GM18517 (cell line): ENCODE data around the gene IL31RA.
"Not testable (repeated sequence)": the region's sequence is repeated elsewhere in the genome, so short reads cannot be mapped to it uniquely, and the experiment has no call there.

Source experiments
- ATAC-seq: cut with Tn5 transposase; IDR thresholded peaks from one replicate; pipeline ENCODE4 v1.9.1; 2021; ENCODE audit warnings: mild to moderate bottlenecking, moderate library complexity; ENCODE audit not compliant: unreplicated experiment

The IL31RA gene

DNA sequence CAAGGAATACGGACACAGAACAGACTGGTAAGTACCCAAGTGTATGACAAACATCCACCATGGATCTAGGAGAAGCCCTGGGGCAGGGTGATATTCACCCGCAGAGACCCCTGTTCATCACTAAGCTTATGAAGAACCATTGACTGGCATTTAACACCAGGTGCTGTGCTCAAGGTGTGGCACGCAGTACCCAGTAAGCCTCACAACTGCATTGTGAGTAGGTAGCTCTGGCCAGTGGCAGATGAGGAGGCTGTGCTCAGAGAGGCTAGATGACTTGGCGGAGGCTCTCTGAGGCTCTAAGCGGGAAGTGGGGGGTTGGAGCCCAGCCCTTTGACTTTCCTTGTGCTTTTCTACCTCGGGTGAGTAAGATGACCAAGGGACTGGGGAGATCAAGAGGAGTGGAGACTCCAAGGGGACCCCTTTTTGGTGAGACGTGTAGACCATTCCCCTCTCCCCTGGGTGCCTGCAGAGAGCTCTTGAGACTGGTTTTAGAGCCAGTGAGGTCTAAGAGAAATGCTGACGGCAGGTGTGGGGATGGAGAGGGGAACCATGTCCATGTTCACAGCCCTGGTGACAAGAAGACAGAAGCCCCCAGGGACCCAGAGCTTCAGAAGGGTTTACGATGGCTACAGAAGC is 72.8 kb downstream of the IL31RA start:
- ATAC-seq: no peak

DNA sequence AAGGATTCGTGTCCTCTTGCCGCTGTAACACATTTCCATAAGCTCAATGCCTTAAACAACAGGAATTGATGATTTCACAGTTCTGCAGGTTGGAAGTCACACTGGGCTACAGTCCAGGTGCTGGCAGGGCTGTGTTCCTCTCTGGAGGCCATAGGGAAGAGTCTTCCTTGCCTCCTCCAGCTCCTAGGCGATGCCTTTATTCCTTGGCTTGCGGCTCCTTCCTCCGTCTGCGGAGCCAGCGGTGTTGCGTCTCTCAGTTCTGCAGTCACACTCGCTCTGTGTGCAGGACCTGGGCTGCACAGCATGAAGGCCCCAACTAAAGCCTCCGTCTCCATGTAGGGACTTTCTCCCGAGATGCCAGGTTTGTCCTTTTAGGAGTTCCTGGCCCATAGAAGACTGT is 73.6 kb downstream of the IL31RA start:
- no peak for ATAC-seq

DNA sequence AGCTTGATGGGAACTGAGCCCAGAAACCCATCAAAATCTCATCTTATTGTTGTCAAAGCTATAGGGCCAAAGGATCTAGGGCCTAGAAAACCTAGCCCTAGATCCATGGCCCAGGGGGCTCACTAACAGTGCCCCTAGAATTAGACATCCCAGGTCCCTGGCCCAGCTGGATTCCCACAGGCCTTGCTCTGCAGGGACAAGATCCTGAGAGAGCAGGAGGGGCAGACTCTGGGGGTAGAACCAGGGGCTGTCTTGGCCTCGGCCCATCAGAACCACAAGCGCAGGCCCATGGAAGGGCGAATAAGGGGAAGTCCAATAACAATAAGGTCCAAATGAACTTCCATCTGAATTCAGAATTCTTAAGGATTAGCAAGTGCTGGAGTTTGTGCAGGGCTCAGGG is 74.0 kb downstream of the IL31RA start:
- ATAC-seq: no peak

DNA sequence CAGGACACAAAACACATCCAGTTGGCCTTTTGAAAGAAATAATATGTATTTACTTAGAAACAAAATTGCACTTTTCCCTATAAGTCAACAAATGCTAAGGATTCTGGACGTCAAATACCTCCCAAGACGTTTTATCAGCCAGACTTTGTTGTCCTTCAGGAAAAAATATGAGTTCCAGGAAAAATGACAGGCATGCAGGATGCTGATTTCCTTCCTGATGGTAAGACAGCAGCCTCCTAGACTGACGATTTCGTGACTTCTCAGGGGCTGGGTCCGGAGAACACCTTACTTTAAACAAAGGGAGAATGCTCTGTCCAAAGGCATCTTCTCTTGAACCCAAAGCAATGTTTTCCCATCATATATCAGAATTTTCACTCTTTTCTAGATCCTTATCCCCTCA is 74.6 kb downstream of the IL31RA start:
- no peak for ATAC-seq

DNA sequence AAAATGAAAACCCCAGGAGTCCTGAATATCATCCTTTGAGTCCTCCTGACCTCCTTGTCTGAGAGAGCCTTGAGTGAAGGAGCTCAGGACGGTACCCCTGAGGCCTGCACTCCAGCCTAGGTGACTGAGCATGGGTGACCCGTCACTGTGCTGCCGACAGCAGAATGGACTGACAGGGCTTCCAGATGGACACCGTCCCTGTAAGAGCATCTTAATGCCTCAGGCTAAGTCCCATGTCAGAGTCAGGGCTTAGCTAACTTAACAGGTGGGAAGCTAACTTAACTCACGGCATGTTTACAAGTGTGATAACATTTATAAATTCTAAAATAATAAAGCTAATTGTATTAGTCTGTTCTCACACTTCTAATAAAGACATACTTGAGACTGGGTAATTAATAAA is 75.3 kb downstream of the IL31RA start:
- no peak for ATAC-seq

DNA sequence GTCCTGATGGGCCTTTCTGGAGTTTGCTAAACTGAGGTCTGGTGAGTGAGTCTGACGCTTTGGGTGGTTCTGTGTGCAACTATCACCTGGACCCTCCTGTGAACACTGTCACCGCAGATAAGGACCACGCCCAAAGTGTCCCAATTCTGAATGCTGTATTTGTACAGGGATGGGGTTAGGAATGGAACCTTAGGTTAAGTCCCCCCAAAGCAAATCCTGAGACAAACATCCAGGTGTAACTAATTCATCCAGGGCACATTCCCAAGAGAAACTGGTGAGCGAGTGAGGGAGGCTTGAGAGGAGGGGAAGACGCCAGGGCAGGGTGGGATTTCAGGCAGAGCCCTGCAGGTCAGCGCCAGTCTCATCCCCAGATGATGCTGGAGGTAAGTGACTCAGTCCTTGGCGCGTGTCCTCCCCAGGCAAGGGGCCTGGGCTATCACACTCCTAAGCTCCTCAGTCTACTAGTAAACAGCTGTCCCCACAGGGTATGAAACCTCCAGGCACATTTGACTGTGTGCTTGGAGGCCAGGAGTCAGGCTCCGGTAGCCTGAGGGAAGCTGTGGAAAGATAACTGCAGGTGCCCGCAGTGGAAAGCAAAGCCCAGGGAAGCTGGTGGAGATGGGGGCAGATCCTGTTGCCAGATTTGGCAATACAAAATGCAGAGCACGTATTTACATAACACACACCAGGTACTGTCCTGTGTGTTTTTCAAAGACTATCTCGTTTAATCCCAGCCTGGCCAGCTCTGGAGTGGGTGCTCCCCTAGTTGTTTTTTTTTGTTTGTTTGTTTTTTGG is 76.9 kb downstream of the IL31RA start:
- no peak for ATAC-seq

DNA sequence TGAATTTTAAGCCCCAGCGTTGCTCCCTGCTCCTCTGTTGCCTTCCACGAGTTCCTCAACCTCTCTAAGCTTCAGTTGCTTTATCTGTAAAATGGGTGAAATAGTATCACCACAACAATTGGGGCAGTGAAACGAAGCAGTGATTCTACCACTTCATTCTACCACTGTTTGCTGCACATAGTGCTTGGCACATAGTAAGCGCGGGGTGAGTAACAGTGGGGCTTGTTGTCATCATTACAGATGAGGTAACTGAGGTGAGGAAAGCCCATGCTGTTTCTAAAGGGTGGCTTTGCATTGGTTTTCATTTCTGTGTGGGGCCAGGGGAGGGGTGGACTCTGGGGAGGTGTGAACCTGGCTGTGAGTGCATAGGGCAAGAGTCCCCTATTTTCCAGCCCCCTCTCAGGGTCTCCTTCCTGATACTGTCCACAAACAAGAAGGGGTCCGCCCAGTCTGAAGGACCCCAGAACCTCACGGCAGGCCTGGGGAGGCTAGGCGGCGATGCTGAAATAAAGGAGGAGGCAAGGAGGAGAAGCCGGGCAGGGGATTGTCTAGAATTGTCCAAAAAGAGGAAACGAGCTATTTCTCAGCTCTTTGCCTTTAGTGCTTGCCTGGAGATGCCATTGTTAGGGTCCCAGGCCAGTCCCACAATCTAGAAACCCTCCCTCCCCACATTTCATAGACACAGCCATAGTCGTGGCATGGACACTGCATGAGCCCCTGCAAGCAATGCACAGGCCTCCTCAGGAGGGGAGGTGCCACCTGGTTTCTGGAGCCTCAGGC is 78.1 kb downstream of the IL31RA start:
- no peak for ATAC-seq

DNA sequence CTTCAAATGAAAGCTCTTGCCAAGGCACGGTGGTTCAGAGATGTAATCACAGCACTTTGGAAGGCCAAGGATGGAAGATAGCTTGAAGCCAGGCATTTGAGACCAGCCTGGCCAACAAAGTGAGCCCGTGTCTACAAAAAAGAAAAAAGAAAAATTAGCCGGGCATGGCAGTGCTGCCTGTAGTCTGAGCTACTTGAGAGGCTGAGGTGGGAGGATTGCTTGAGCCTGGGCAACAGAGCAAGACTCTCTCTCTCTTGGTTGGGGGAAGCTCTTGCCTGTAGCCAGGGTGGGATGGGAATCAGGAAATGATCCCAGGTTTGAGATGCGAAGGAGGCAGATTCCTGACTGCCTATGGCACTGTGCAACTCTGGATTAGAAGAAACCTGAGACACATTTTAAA is 81.5 kb downstream of the IL31RA start:
- no peak for ATAC-seq

DNA sequence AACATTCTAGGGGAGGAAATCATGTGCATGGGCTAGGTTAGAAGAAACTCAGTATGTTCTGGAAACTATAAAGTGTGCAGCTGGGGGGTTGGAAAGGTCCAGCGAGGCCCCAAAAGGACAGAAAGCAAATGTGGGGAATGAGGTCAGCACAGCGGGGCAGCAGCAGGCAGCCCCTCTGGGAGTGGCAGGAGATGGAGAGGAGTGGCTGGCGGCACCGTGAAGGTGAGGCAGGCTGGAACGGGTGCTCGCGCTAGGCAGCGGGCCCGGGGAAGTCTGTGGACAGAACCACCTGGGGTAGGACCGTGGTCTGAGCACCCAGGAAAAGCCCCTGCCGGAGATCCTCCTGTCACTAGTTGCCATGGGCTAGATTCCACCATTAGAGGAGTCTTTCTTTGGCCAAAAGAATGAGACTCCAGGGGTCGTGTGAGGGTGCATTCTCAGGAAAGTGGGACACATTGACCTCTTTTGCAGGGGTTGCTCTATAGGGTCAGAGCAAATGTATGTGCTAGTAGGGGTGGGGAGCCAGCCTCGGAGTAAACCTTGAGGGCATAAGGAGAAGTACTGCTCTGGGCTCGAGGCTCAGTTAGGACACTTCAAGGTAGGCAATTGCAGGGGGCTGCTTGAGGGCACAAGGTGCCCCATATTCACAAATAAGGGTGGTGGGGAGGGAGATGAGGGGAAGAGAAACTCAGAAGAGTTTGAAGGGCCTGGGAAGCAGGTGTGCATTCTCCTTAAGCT is 82.4 kb downstream of the IL31RA start:
- no peak for ATAC-seq

DNA sequence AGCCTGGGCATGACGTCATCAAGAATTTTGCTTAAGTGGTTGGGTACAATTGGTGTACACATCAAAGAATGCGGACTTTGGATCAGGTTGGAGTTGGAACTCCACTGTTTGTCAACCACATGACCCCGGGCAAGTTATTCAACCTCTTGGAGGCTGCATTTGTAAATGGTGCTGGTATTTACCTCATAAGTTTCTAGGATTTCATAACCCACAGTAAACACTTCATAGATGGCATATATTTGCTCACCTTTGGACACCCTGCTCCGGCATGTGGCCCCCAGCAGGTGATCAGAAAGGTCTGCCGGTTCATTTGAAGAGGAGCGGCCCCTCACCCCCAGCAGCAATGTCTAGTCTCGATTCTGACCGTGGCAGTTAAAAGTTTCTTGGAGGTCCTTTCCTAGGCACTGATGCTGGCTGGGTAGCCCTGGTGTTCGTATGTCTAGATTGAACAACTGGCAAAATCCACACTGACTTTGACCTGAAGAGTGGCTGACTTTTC is 83.0 kb downstream of the IL31RA start:
- no peak for ATAC-seq

DNA sequence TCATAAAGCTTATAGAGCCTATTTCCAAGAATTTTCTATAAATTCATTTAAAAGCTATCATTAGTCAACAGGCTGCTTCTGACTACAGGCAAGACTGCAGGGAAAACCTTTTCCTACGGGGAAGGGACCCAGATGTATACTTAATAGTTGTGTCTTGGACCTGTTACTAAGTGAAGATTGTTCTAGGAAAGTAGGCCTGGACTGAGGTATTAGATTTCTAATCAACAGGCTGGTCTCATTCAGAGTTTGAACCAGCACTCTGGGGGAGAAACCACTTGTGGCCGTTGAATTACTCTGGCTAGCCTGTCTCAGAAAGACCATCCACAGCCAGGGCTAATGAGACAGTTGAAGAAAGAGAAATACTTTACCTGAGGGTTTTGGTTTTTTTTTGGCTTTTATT is 83.6 kb downstream of the IL31RA start:
- ATAC-seq: no peak

DNA sequence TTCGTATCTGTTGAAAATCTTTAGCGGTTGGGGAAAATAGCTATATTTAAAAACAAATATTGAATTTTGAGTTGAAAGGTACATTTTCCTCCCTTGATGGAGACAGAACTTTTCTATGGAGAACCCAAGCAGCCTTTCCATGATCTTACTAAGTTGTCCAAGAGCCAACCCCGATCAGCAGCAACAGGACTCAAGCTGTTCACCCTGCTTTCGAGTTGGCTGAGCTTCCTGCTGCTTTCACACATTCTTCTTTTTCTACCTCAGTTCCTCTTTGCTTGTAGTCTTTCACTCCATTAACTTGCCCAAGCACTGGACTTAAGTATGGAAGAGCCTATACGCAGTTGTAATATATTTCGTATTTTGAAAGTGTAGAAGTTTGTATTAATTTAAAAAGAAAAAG is 84.2 kb downstream of the IL31RA start:
- no peak for ATAC-seq

DNA sequence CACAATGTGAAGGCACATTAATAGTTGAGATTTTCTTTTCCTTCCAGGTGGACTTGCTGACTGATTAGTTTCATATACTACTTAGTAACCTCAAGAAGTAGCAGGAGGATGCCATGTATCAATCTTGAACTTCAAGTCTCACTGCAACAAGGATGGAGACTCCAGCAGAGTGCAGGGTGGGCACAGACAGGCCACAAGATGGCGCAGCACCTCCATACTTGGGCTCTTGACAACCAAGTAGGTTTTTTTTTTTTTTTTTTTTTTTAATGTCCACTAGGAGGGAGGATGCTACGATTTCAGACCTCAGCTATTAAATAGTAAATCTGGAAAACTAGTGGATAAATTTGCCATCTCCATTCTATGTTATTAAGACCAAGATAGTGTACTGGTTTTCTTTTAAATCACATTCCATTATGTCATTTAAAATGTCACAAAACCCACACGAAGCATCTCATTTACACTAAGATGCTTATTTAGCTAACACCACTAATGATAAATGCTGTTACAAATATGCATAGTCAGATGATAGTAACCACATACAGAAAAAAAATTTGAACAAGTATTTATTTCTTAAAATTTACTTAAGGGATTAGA is 85.0 kb downstream of the IL31RA start:
- ATAC-seq: no peak

DNA sequence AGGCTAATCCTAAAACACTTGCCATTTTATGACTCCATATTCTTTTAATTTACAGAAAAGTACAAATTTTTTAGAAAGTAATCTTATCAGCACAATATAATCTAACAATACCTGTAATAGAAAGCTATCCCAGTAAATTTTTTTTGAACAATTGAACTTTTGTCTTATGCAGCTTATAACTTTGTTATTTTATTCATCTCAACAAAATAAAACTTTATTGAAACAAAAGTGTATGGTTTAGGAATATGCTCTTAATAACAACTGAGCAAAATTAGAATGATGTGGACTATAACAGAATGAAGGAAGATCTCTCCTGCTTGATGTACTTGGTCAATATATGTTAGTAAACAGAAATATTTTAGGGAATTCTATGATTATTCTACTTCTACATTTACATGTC is 86.4 kb downstream of the IL31RA start:
- ATAC-seq: not testable (repeated sequence)

DNA sequence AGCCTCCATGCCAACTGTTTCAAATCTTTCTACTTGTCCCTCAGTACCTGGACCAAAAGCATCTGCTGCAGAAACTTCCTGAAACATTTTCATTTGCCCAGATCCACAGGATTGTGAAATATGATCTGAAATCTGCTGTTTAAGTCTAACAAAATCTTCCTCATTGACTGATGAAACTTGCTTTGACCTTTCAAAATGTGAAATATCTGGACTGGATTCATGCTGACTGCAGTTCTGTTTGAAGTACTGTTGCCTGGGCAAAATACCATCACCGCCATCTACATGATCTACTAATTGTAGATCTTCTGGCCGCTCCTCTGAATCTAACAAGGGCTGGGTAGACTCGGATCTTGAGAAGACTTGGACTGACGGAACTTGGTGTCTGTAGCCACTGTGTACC is 90.0 kb downstream of the IL31RA start:
- ATAC-seq: not testable (repeated sequence)

DNA sequence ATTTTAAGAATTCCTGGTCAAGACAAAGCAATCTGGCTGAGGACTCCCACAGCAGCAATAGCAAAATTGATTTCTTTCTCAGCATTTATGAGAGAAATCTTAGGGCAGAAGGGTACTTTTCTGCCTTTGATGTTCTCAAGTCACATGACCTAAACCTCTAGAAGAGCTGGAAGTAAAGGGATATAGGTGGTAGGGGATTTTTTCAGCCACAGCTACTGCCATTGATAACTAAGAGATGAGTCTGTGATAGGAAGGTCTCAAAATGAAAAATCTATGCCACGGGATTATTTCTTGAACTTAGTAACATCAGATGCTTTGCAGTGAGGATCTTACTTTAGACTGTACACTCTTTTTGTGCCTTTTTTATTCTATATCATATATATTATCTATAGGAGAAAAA is 108.1 kb downstream of the IL31RA start:
- no peak for ATAC-seq

DNA sequence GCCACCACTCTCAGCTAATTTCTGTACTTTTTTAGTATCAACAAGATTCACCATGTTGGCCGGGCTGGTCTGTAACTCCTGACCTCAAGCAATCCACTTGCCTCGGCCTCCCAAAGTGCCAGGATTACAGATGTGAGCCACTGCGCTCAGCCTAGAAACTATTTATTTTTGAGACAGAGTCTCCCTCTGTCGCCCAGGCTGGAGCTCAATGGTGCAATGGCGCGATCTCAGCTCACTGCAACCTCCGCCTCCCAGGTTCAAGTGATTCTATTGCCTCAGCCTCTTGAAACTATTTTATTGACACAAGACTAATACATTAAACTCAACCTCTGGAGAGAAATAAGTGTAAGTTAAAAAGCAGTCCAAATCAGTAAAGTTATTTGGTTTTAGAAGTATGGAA is 109.6 kb downstream of the IL31RA start:
- no peak for ATAC-seq

DNA sequence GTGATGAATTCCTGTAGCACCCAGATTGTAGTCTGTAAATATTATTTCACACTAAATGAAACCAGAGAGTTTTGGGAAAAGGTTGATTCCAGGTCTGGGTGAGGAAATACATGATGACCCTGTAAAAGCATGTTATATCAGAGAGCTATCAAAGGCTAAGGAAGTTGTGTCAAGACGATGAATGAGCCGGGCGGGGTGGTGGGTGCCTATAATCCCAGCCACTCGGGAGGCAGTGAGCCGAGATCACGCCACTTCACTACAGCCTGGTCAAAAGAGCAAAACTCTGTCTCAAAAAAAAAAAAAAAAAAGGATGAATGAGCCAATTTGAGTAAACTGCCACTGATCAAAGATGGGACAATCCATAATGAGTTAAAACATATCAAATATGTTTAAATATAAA is 114.4 kb downstream of the IL31RA start:
- ATAC-seq: no peak

DNA sequence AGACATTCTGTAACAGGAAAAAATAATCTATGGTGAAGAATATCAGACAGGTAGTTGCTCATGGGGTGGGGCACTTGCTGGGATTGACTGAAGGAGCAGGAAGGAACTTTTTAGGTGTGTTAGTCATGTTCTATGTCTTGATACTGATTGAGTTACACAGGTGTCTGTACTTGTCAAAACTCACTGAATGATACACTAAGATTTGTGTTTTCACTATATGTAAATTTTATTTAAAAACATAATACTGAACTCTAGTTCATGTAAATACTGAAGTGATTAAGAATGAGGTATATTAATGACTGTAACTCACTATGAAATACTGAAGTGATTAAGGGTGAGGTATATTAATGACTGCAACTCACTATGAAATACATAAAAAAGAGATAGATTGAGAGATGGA is 115.1 kb downstream of the IL31RA start:
- no peak for ATAC-seq

DNA sequence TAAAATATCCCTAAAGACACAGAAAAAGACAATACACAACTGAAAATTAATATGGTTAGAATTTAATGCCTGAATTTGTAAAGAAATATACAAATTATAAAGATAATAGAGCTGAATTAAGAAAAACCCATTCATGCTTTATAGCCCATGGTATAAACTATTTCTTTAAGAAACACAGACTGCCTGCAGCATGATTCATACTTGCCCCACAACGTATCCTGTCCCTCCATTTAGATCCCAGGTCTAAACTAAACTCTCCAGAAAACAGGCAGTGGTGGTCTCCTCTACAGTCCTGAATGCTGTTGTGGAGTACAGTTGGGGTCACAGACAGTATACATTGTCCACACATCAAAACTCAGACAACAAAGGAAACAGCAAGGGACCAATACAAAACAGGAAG is 118.8 kb downstream of the IL31RA start:
- ATAC-seq: no peak
